ENCODE measurements around the gene CCL27.

Gene CCL27

DNA sequence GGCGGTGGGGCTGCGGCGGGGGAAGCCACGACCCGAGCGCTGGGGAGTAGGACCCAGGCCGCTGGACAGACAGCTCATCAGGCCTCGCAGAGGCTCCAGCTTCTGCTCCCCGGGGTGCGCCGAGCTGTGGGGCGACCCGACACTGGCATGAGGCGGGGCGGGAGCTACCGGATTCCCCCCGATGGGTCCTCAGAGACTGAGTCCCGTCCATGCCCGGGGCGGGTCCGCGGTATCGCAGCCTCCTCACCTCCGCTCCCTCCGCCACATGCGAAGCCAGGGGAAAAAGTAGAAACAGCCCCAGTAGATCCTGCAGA lies 2.6 kb upstream of the CCL27 start:
- Histone ChIP-seq H3K79me2 (ENCODE audit: control insufficient read depth, insufficient read depth, low read length) (no peaks in the 10 kb centered on the region), H2BK5ac (ENCODE audit: low read length) (no peak overlapping the region), H3K4ac (ENCODE audit: low read depth, low read length) (no peak overlapping the region), H3K23ac (ENCODE audit: low read length) (no peak overlapping the region), H2AK5ac (ENCODE audit: low read length) (no peak overlapping the region), H3K27me3 (ENCODE audit: insufficient read depth, low read length, poor library complexity) (no peaks in the 10 kb centered on the region), H3K56ac (ENCODE audit: low read length) (peak overlapping the region; percentile 87), H2BK15ac (replicated peaks; ENCODE audit: low read depth) (no peak overlapping the region), H2BK120ac (ENCODE audit: low read depth, low read length) (no peak overlapping the region), H4K8ac (ENCODE audit: low read depth, low read length) (no peak overlapping the region), H3K4me3 (ENCODE audit: low read length) (peak overlapping the region; percentile 53), H3K18ac (ENCODE audit: low read length) (peak overlapping the region; percentile 19), H3K4me1 (ENCODE audit: control insufficient read depth, low read depth, low read length) (no peaks in the 10 kb centered on the region), H3K9ac (ENCODE audit: low read length) (peak overlapping the region; percentile 78), H4K5ac (ENCODE audit: low read length) (no peak overlapping the region), H3K79me1 (ENCODE audit: low read length) (peaks cover 1% of the 10 kb centered on the region), H3K4me2 (ENCODE audit: low read length) (peak overlapping the region; percentile 79), H3K27ac (ENCODE audit: low read depth, low read length) (no peak overlapping the region), H3K36me3 (ENCODE audit: control insufficient read depth, insufficient read depth, low read length) (no peaks in the 10 kb centered on the region)
- DNase-seq = no peak
- WGBS (ENCODE audit: extremely low coverage, insufficient coverage, low lambda C conversion rate) = no CpG with 5 or more reads among the region's 26 CpGs

DNA sequence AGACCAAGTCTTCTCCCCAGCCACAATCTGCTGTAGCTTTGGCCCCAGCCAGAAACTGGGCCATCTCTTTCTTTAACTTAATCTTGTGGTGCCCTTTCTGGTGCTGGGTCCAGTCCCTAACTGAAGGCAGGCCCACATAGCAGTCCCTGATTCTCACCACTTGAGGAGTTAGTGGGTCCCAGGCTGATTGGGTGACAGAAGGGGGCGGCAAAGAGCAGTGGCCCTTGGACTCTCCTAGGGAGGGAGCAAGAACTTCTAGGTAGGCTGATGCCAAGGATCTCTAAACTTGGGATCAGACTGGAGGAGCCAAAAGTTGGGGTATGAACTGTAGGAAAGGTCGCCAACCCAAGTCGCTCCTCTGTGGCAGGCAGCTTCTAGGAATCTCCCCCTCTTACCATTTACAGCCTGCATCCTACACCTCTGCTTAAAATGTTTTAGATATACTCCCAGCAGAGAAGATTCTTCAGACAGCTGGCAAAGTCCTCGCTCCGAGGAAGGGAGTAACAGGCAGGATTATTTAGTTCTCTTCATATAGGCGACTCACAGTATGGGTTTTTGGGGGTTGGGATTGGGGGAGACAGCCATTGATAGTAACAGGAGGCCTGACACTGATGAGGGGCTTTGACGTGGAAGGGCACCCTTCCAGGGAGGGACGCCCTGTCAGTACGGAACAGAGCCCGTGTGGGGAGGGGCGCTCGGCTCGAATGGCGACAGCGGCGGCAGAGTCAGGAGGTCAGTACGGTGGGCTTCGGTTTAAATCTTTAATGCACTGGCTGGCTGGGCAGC lies 2.0 kb upstream of the CCL27 start:
- peaks cover 1% of the 10 kb centered on the region for H3K79me1 ChIP-seq (ENCODE audit: low read length)
- no peaks in the 10 kb centered on the region for H3K36me3 ChIP-seq (ENCODE audit: control insufficient read depth, insufficient read depth, low read length)
- H4K5ac ChIP-seq (ENCODE audit: low read length) = no peak overlapping the region
- WGBS (ENCODE audit: extremely low coverage, insufficient coverage, low lambda C conversion rate) = no CpG with 5 or more reads among the region's 18 CpGs
- H3K4me2 ChIP-seq (ENCODE audit: low read length) = peak overlapping the region; percentile 79
- no peak overlapping the region for H2BK120ac ChIP-seq (ENCODE audit: low read depth, low read length)
- H3K23ac ChIP-seq (ENCODE audit: low read length) = no peak overlapping the region
- H3K4ac ChIP-seq (ENCODE audit: low read depth, low read length) = no peak overlapping the region
- H3K9ac ChIP-seq (ENCODE audit: low read length) = peak overlapping the region; percentile 78
- peak; percentile 96 for DNase-seq
- no peak overlapping the region for H4K8ac ChIP-seq (ENCODE audit: low read depth, low read length)
- no peaks in the 10 kb centered on the region for H3K27me3 ChIP-seq (ENCODE audit: insufficient read depth, low read length, poor library complexity)
- H3K56ac ChIP-seq (ENCODE audit: low read length) = peak overlapping the region; percentile 87
- peak overlapping the region; percentile 53 for H3K4me3 ChIP-seq (ENCODE audit: low read length)
- no peak overlapping the region for H2AK5ac ChIP-seq (ENCODE audit: low read length)
- peak overlapping the region; percentile 19 for H3K18ac ChIP-seq (ENCODE audit: low read length)
- no peak overlapping the region for H3K27ac ChIP-seq (ENCODE audit: low read depth, low read length)
- H3K4me1 ChIP-seq (ENCODE audit: control insufficient read depth, low read depth, low read length) = no peaks in the 10 kb centered on the region
- H2BK15ac ChIP-seq (replicated peaks; ENCODE audit: low read depth) = no peak overlapping the region
- no peaks in the 10 kb centered on the region for H3K79me2 ChIP-seq (ENCODE audit: control insufficient read depth, insufficient read depth, low read length)
- H2BK5ac ChIP-seq (ENCODE audit: low read length) = no peak overlapping the region

DNA sequence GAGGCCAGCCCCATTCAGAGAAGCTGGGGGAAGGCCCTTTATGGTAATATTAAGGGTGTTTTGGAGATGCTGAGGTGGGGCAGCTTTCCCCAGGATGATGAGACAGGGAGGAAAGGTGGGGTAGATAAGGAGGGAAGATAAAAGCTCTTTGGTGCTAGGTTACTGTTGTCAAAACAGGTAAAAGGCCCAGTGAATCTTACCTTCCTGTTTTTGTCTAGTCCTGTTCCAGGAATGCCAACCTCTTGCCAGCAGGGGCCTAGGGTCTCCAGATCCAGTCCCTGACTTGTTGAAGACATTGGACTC lies 797 bp upstream of the CCL27 start:
- H2BK5ac ChIP-seq (ENCODE audit: low read length) = no peak overlapping the region
- H3K79me1 ChIP-seq (ENCODE audit: low read length) = peaks cover 1% of the 10 kb centered on the region
- H3K4ac ChIP-seq (ENCODE audit: low read depth, low read length) = no peak overlapping the region

DNA sequence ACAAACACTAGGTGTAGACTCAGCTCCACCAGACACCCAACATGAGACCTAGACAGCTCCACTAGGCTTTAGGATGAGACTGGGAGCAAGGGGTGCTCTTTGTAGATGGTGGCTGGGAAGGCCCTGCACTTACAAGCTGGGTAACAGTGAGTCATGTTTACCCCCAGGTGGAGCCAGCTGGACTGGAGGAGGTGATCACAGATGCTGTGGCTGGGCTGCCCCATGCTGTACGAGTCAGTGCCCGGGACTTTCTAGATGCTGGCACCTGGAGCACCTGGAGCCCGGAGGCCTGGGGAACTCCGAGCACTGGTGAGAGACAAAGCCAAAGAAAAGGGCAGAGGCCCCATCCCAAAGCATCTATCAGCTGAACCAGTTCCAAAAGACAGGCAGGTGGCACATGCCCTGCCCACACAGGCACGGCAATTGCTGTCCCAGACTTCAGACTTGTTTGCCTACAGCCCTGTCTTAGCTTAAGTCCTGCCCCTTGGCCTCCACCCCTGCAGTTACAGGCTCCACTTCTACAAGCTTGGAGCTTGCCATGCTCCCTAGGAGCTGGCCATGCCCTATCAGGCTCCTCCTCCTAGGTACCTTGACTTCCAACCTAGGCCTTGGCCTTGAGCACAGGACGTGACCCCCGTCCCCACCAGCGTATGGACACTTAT lies 2.7 kb downstream of the CCL27 start:
- no peak overlapping the region for H2BK120ac ChIP-seq (ENCODE audit: low read depth, low read length)
- H2BK5ac ChIP-seq (ENCODE audit: low read length) = no peak overlapping the region
- peaks cover 3% of the 10 kb centered on the region for H3K4me1 ChIP-seq (ENCODE audit: control insufficient read depth, low read depth, low read length)
- no peak overlapping the region for H3K9ac ChIP-seq (ENCODE audit: low read length)
- H3K79me2 ChIP-seq (ENCODE audit: control insufficient read depth, insufficient read depth, low read length) = no peaks in the 10 kb centered on the region
- no peak overlapping the region for H2AK5ac ChIP-seq (ENCODE audit: low read length)
- no peaks in the 10 kb centered on the region for H3K27me3 ChIP-seq (ENCODE audit: insufficient read depth, low read length, poor library complexity)
- H2BK15ac ChIP-seq (replicated peaks; ENCODE audit: low read depth) = no peak overlapping the region
- H3K4ac ChIP-seq (ENCODE audit: low read depth, low read length) = no peak overlapping the region
- WGBS (ENCODE audit: extremely low coverage, insufficient coverage, low lambda C conversion rate) = no CpG with 5 or more reads among the region's 8 CpGs
- no peaks in the 10 kb centered on the region for H3K36me3 ChIP-seq (ENCODE audit: control insufficient read depth, insufficient read depth, low read length)
- H4K8ac ChIP-seq (ENCODE audit: low read depth, low read length) = no peak overlapping the region
- H3K18ac ChIP-seq (ENCODE audit: low read length) = no peak overlapping the region
- no peak overlapping the region for H3K27ac ChIP-seq (ENCODE audit: low read depth, low read length)
- H3K56ac ChIP-seq (ENCODE audit: low read length) = no peak overlapping the region
- no peak overlapping the region for H3K23ac ChIP-seq (ENCODE audit: low read length)
- H3K4me3 ChIP-seq (ENCODE audit: low read length) = no peak overlapping the region
- H3K79me1 ChIP-seq (ENCODE audit: low read length) = no peaks in the 10 kb centered on the region
- DNase-seq = no peak
- no peak overlapping the region for H3K4me2 ChIP-seq (ENCODE audit: low read length)
- H4K5ac ChIP-seq (ENCODE audit: low read length) = no peak overlapping the region

More for the DNA sequence above, 797 bp upstream of the CCL27 start:
- no peak overlapping the region for H2AK5ac ChIP-seq (ENCODE audit: low read length)
- H3K56ac ChIP-seq (ENCODE audit: low read length) = no peak overlapping the region
- no peak overlapping the region for H3K27ac ChIP-seq (ENCODE audit: low read depth, low read length)
- H3K27me3 ChIP-seq (ENCODE audit: insufficient read depth, low read length, poor library complexity) = no peaks in the 10 kb centered on the region
- no peak overlapping the region for H3K4me3 ChIP-seq (ENCODE audit: low read length)
- no peaks in the 10 kb centered on the region for H3K4me1 ChIP-seq (ENCODE audit: control insufficient read depth, low read depth, low read length)
- no peak overlapping the region for H3K9ac ChIP-seq (ENCODE audit: low read length)
- no peaks in the 10 kb centered on the region for H3K79me2 ChIP-seq (ENCODE audit: control insufficient read depth, insufficient read depth, low read length)
- no peak overlapping the region for H3K23ac ChIP-seq (ENCODE audit: low read length)
- DNase-seq = no peak
- H3K18ac ChIP-seq (ENCODE audit: low read length) = no peak overlapping the region
- no peak overlapping the region for H2BK15ac ChIP-seq (replicated peaks; ENCODE audit: low read depth)
- no peak overlapping the region for H3K4me2 ChIP-seq (ENCODE audit: low read length)
- H3K36me3 ChIP-seq (ENCODE audit: control insufficient read depth, insufficient read depth, low read length) = no peaks in the 10 kb centered on the region
- H4K8ac ChIP-seq (ENCODE audit: low read depth, low read length) = no peak overlapping the region
- H4K5ac ChIP-seq (ENCODE audit: low read length) = no peak overlapping the region
- H2BK120ac ChIP-seq (ENCODE audit: low read depth, low read length) = no peak overlapping the region

DNA sequence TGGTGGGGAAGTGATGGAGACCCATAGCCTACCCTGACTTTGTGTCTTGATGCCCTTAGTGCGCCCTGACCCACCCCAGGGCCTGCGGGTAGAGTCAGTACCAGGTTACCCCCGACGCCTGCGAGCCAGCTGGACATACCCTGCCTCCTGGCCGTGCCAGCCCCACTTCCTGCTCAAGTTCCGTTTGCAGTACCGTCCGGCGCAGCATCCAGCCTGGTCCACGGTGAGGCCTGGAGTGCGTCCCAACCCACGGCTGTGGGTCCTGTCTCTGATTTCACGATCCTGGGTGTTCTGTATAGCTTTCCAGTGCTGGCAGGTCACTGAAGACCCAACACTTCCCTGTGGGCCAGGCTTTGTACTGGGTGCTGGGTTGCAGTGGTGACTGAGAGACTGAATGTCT lies 4.0 kb downstream of the CCL27 start:
- Histone ChIP-seq H3K4me1 (ENCODE audit: control insufficient read depth, low read depth, low read length) (peaks cover 12% of the 10 kb centered on the region), H3K9ac (ENCODE audit: low read length) (no peak overlapping the region), H2BK120ac (ENCODE audit: low read depth, low read length) (no peak overlapping the region), H3K36me3 (ENCODE audit: control insufficient read depth, insufficient read depth, low read length) (no peaks in the 10 kb centered on the region), H3K23ac (ENCODE audit: low read length) (no peak overlapping the region), H4K5ac (ENCODE audit: low read length) (no peak overlapping the region), H2BK5ac (ENCODE audit: low read length) (no peak overlapping the region), H3K18ac (ENCODE audit: low read length) (no peak overlapping the region), H3K79me1 (ENCODE audit: low read length) (no peaks in the 10 kb centered on the region), H3K27ac (ENCODE audit: low read depth, low read length) (no peak overlapping the region), H4K8ac (ENCODE audit: low read depth, low read length) (no peak overlapping the region), H3K4ac (ENCODE audit: low read depth, low read length) (no peak overlapping the region), H2AK5ac (ENCODE audit: low read length) (no peak overlapping the region), H3K27me3 (ENCODE audit: insufficient read depth, low read length, poor library complexity) (no peaks in the 10 kb centered on the region), H3K4me2 (ENCODE audit: low read length) (no peak overlapping the region), H3K79me2 (ENCODE audit: control insufficient read depth, insufficient read depth, low read length) (no peaks in the 10 kb centered on the region), H2BK15ac (replicated peaks; ENCODE audit: low read depth) (no peak overlapping the region), H3K56ac (ENCODE audit: low read length) (no peak overlapping the region), H3K4me3 (ENCODE audit: low read length) (no peak overlapping the region)
- DNase-seq = no peak
- WGBS (ENCODE audit: extremely low coverage, insufficient coverage, low lambda C conversion rate) = no CpG with 5 or more reads among the region's 14 CpGs

DNA sequence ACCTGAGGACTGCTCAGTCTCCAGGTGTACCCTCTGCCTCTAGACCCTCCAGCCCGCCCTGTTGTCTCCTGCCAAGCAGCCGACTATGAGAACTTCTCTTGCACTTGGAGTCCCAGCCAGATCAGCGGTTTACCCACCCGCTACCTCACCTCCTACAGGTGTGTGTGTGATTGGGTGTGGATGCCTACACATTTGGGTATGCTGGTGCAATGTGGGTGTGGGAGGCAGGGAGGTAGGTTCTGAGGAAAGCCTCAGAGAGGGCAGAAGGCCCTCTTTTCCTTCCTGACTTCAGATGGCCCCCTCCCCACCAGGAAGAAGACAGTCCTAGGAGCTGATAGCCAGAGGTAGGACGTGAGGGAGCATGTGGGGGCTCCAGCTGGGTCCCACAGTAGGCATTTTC lies 5.5 kb downstream of the CCL27 start:
- Histone ChIP-seq H3K56ac (ENCODE audit: low read length) (no peak overlapping the region), H3K18ac (ENCODE audit: low read length) (no peak overlapping the region), H3K27me3 (ENCODE audit: insufficient read depth, low read length, poor library complexity) (no peaks in the 10 kb centered on the region), H3K4ac (ENCODE audit: low read depth, low read length) (no peak overlapping the region), H3K27ac (ENCODE audit: low read depth, low read length) (no peak overlapping the region), H3K4me3 (ENCODE audit: low read length) (no peak overlapping the region), H3K4me2 (ENCODE audit: low read length) (no peak overlapping the region), H2BK5ac (ENCODE audit: low read length) (no peak overlapping the region), H3K23ac (ENCODE audit: low read length) (no peak overlapping the region), H4K8ac (ENCODE audit: low read depth, low read length) (no peak overlapping the region), H3K79me2 (ENCODE audit: control insufficient read depth, insufficient read depth, low read length) (no peaks in the 10 kb centered on the region), H2BK15ac (replicated peaks; ENCODE audit: low read depth) (no peak overlapping the region), H3K4me1 (ENCODE audit: control insufficient read depth, low read depth, low read length) (peaks cover 22% of the 10 kb centered on the region), H3K79me1 (ENCODE audit: low read length) (no peaks in the 10 kb centered on the region), H3K36me3 (ENCODE audit: control insufficient read depth, insufficient read depth, low read length) (no peaks in the 10 kb centered on the region), H3K9ac (ENCODE audit: low read length) (no peak overlapping the region), H2AK5ac (ENCODE audit: low read length) (no peak overlapping the region), H2BK120ac (ENCODE audit: low read depth, low read length) (no peak overlapping the region), H4K5ac (ENCODE audit: low read length) (no peak overlapping the region)
- DNase-seq = no peak
- no CpG with 5 or more reads among the region's 5 CpGs for WGBS (ENCODE audit: extremely low coverage, insufficient coverage, low lambda C conversion rate)

Data from mesendoderm (in vitro differentiated cells).